Measurements from ENCODE around the gene UCK2.

Gene UCK2

DNA sequence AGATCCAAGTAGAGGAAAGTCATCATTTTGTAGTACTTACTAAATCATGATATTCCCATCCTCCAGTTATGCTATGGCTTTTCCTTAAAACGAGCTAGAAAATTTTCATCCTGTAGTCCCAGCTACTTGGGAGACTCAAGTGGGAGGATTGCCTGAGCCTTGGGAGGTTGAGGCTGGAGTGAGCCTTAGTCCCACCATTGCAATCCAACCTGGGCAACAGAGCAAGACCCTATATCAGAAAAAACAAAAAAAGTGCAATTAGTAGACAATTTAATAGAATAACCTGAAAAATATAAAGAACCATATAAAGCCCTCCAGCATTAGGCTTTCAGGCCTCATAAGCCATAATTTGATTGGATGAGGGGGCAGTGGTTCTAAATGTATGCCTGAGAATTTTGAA is 6.8 kb downstream of the UCK2 start:
- no peak for TF ChIP-seq EZH2 (IDR thresholded peaks at IDR 0.05; ENCODE audit: borderline replicate concordance, low read length)
- TF ChIP-seq, protein P1, sequence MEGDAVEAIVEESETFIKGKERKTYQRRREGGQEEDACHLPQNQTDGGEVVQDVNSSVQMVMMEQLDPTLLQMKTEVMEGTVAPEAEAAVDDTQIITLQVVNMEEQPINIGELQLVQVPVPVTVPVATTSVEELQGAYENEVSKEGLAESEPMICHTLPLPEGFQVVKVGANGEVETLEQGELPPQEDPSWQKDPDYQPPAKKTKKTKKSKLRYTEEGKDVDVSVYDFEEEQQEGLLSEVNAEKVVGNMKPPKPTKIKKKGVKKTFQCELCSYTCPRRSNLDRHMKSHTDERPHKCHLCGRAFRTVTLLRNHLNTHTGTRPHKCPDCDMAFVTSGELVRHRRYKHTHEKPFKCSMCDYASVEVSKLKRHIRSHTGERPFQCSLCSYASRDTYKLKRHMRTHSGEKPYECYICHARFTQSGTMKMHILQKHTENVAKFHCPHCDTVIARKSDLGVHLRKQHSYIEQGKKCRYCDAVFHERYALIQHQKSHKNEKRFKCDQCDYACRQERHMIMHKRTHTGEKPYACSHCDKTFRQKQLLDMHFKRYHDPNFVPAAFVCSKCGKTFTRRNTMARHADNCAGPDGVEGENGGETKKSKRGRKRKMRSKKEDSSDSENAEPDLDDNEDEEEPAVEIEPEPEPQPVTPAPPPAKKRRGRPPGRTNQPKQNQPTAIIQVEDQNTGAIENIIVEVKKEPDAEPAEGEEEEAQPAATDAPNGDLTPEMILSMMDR (IDR thresholded peaks at IDR 0.05; ENCODE audit: low read length): no peak
- Histone ChIP-seq H2AFZ (ENCODE audit: low read length) (no peak overlapping the region), H3K9ac (ENCODE audit: low read length) (no peak overlapping the region), H3K4me2 (ENCODE audit: low read length) (no peak overlapping the region), H3K27ac (ENCODE audit: low read depth, low read length, poor library complexity, severe bottlenecking) (no peak overlapping the region), H3K79me2 (ENCODE audit: insufficient read depth, low read length) (peaks cover 100% of the 10 kb centered on the region), H3K4me3 (ENCODE audit: low read depth, low read length, poor library complexity, severe bottlenecking) (no peak overlapping the region), H3K9me3 (ENCODE audit: low read length) (no peaks in the 10 kb centered on the region), H3K9me2 (ENCODE audit: low read depth, low read length) (no peaks in the 10 kb centered on the region), H3K27me3 (ENCODE audit: insufficient read depth, low read length) (no peaks in the 10 kb centered on the region), H3F3A (ENCODE audit: insufficient read depth, low read length) (no peaks in the 10 kb centered on the region), H3K4me1 (ENCODE audit: insufficient read depth, low read length, severe bottlenecking) (peaks cover 55% of the 10 kb centered on the region), H3K36me3 (ENCODE audit: insufficient read depth, low read length) (peaks cover 15% of the 10 kb centered on the region; the same call in 1 of the 2 replicates), H4K20me1 (ENCODE audit: insufficient read depth, low read length) (no peaks in the 10 kb centered on the region)

DNA sequence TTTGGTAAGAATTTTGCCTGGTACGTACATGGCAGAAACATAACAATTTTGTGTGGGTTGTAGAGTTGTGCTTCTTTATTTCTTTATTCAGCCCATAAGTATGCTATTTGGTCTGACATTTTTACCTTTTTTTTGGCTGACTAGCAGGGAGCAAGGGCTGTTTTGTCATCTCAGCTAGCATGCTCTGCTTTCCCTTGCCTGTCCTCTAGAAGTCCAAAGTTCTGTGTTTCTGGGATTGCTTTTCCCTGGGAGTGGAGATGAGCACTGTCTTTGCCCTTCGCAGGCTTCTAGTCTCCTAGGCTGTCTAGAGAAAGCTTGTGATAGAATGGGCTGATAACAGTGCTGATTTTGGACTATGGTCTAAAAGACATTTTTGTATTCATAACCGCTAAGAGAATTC is 7.5 kb downstream of the UCK2 start:
- Histone ChIP-seq H3K4me3 (ENCODE audit: low read depth, low read length, poor library complexity, severe bottlenecking) (no peak overlapping the region), H3F3A (ENCODE audit: insufficient read depth, low read length) (no peaks in the 10 kb centered on the region), H3K36me3 (ENCODE audit: insufficient read depth, low read length) (peaks cover 15% of the 10 kb centered on the region; the same call in 1 of the 2 replicates), H3K27ac (ENCODE audit: low read depth, low read length, poor library complexity, severe bottlenecking) (no peak overlapping the region), H3K9me2 (ENCODE audit: low read depth, low read length) (no peaks in the 10 kb centered on the region), H3K27me3 (ENCODE audit: insufficient read depth, low read length) (no peaks in the 10 kb centered on the region), H3K4me1 (ENCODE audit: insufficient read depth, low read length, severe bottlenecking) (peaks cover 48% of the 10 kb centered on the region), H2AFZ (ENCODE audit: low read length) (no peak overlapping the region), H3K4me2 (ENCODE audit: low read length) (no peak overlapping the region), H3K9ac (ENCODE audit: low read length) (no peak overlapping the region), H4K20me1 (ENCODE audit: insufficient read depth, low read length) (no peaks in the 10 kb centered on the region), H3K9me3 (ENCODE audit: low read length) (no peaks in the 10 kb centered on the region), H3K79me2 (ENCODE audit: insufficient read depth, low read length) (peaks cover 100% of the 10 kb centered on the region)
- TF ChIP-seq, protein P1 (IDR thresholded peaks at IDR 0.05; ENCODE audit: low read length): no peak
- no peak for TF ChIP-seq EZH2 (IDR thresholded peaks at IDR 0.05; ENCODE audit: borderline replicate concordance, low read length)

GRCh38 chr1:165836664-165837482 is 9.5 kb downstream of the UCK2 start:
- peaks cover 100% of the 10 kb centered on the region for H3K79me2 ChIP-seq (ENCODE audit: insufficient read depth, low read length)
- H3F3A ChIP-seq (ENCODE audit: insufficient read depth, low read length): no peaks in the 10 kb centered on the region
- peak overlapping the region; percentile 2 for H3K27ac ChIP-seq (ENCODE audit: low read depth, low read length, poor library complexity, severe bottlenecking)
- no peak for TF ChIP-seq EZH2 (IDR thresholded peaks at IDR 0.05; ENCODE audit: borderline replicate concordance, low read length)
- TF ChIP-seq, protein P1 (IDR thresholded peaks at IDR 0.05; ENCODE audit: low read length): no peak
- no peaks in the 10 kb centered on the region for H4K20me1 ChIP-seq (ENCODE audit: insufficient read depth, low read length)
- no peak overlapping the region for H3K4me2 ChIP-seq (ENCODE audit: low read length)
- no peaks in the 10 kb centered on the region for H3K9me2 ChIP-seq (ENCODE audit: low read depth, low read length)
- no peak overlapping the region for H3K9ac ChIP-seq (ENCODE audit: low read length)
- no peaks in the 10 kb centered on the region for H3K27me3 ChIP-seq (ENCODE audit: insufficient read depth, low read length)
- peaks cover 59% of the 10 kb centered on the region for H3K4me1 ChIP-seq (ENCODE audit: insufficient read depth, low read length, severe bottlenecking)
- no peak overlapping the region for H2AFZ ChIP-seq (ENCODE audit: low read length)
- no peak overlapping the region for H3K4me3 ChIP-seq (ENCODE audit: low read depth, low read length, poor library complexity, severe bottlenecking)
- H3K36me3 ChIP-seq (ENCODE audit: insufficient read depth, low read length): peaks cover 15% of the 10 kb centered on the region; the same call in 1 of the 2 replicates
- no peaks in the 10 kb centered on the region for H3K9me3 ChIP-seq (ENCODE audit: low read length)
